Astrocyte (in vitro differentiated cells and primary cell): ENCODE data around the gene C17orf107.

Experiments used
- CTCF ChIP-seq: IDR thresholded peaks from 2 replicates; pipeline ENCODE4 v1.5.1; 2011; ENCODE audit warnings: low read depth, mild to moderate bottlenecking, inconsistent platforms, low read length, moderate library complexity; ENCODE audit not compliant: insufficient read depth
- EZH2 ChIP-seq: IDR thresholded peaks from 2 replicates; pipeline ENCODE4 v1.6.1; 2012; ENCODE audit warnings: mild to moderate bottlenecking, low read length, inconsistent platforms; ENCODE audit not compliant: insufficient read depth

- no peak for TF ChIP-seq EZH2
- no peak for TF ChIP-seq CTCF
Measured at GRCh38 chr17:4939796-4940554, 40.6 kb downstream of the C17orf107 start, which contains the start of the genes RNF167 and SLC25A11.
